Measurements from ENCODE around the gene SPDYE17. TPM values are rescaled to one million over a fixed set of nuclear protein-coding genes. Genes with fewer than 3 reads are reported as not detected.
"Not testable (repeated sequence)": the region's sequence is repeated elsewhere in the genome, so short reads cannot be mapped to it uniquely, and the experiment has no call there.

Gene SPDYE17
- total RNA-seq: not detected

GRCh38 chr7:77032261-77032660 is at the start of gene SPDYE17:
SPDYE17 (minus strand) TSS chr7:77032361; CDS start chr7:77030570, 1,791 bp downstream.
- POLR2A ChIA-PET, H3K4me1 Mint-ChIP-seq, H3K4me3 Mint-ChIP-seq: not testable (repeated sequence)

DNA sequence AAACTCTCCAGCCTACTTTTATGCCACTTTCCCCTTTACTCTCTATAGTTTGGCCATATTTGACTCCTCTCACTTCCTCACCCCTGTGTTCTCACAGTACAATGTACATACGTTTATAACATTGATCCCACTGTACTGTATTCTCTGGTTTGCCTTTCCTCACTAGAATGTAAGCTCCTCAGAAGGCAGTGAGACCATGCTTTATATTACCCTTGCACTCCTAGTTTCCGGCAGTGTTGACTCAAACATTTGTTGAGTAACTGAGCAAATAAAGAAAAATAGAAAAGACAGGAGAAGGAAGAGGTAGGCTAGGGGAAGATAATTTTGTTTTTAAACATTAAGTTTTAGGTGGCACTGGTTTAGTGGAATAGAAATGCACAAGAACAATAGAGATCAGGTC is 48.1 kb upstream of the SPDYE17 start:
- not testable (repeated sequence) for H3K27ac Mint-ChIP-seq; ATAC-seq (ENCODE audit: low read depth)

More at GRCh38 chr7:77032261-77032660, at the start of gene SPDYE17:
- H3K27me3 Mint-ChIP-seq; H3K27ac Mint-ChIP-seq; H3K9me3 Mint-ChIP-seq; ATAC-seq (ENCODE audit: low read depth); H3K36me3 Mint-ChIP-seq; DNase-seq: not testable (repeated sequence)

DNA sequence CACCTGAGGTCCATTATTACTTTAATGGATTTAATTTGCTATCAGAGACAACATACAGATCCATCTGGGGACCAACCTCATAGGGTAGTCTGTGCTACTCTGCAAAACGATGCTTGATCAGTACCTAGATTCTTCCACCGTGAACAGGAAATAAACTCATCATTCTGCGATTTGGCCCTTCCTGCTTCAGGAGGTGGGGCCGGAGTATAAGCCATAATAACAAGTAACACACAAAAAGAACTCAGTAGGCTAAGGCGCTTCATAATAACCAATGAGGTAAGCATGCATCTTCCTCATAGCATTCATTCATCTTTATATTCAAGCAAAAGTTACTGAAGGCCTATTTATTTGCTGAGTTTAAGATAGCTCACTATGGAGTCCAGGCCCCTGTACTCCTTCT is 47.5 kb upstream of the SPDYE17 start:
- H3K4me1 Mint-ChIP-seq; POLR2A ChIA-PET; ATAC-seq (ENCODE audit: low read depth); H3K4me3 Mint-ChIP-seq; H3K27ac Mint-ChIP-seq; H3K9me3 Mint-ChIP-seq; DNase-seq; H3K27me3 Mint-ChIP-seq; H3K36me3 Mint-ChIP-seq: not testable (repeated sequence)

More for the DNA sequence above, 48.1 kb upstream of the SPDYE17 start:
- H3K36me3 Mint-ChIP-seq, H3K4me1 Mint-ChIP-seq, DNase-seq, H3K4me3 Mint-ChIP-seq, POLR2A ChIA-PET, H3K9me3 Mint-ChIP-seq, H3K27me3 Mint-ChIP-seq: not testable (repeated sequence)

- DNase-seq; POLR2A ChIA-PET; H3K4me1 Mint-ChIP-seq; H3K4me3 Mint-ChIP-seq; ATAC-seq (ENCODE audit: low read depth); H3K27ac Mint-ChIP-seq; H3K9me3 Mint-ChIP-seq; H3K27me3 Mint-ChIP-seq: not testable (repeated sequence)
- H3K36me3 Mint-ChIP-seq: peaks cover 11% of the 10 kb centered on the region
Observed at GRCh38 chr7:77079112-77079511, 47.0 kb upstream of the SPDYE17 start.

DNA sequence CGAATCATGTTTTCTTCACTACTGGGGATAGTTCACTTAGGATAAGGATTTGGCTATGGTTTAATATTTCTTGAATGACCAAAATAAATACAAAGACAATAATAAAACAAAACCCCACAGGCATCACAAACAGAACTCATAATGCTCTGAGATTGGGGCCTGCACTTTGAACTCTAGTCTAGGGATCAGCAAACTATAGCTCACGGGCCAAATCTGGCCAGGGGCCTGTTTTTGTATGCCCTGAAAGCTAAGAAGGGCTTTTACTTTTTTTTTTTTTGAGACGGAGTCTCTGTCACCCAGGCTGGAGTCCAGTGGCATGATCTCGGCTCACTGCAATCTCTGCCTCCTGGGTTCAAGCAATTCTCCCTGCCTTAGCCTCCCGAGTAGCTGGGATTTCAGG is 44.9 kb upstream of the SPDYE17 start:
- H3K27me3 Mint-ChIP-seq; POLR2A ChIA-PET; H3K4me3 Mint-ChIP-seq; H3K9me3 Mint-ChIP-seq; DNase-seq; H3K4me1 Mint-ChIP-seq; H3K27ac Mint-ChIP-seq; ATAC-seq (ENCODE audit: low read depth): not testable (repeated sequence)
- H3K36me3 Mint-ChIP-seq: peaks cover 15% of the 10 kb centered on the region

- H3K4me3 Mint-ChIP-seq; H3K4me1 Mint-ChIP-seq; POLR2A ChIA-PET; H3K9me3 Mint-ChIP-seq; ATAC-seq (ENCODE audit: low read depth); H3K27me3 Mint-ChIP-seq; DNase-seq; H3K27ac Mint-ChIP-seq: not testable (repeated sequence)
- H3K36me3 Mint-ChIP-seq: peaks cover 26% of the 10 kb centered on the region
Observed at GRCh38 chr7:77074786-77075396, 42.7 kb upstream of the SPDYE17 start.

DNA sequence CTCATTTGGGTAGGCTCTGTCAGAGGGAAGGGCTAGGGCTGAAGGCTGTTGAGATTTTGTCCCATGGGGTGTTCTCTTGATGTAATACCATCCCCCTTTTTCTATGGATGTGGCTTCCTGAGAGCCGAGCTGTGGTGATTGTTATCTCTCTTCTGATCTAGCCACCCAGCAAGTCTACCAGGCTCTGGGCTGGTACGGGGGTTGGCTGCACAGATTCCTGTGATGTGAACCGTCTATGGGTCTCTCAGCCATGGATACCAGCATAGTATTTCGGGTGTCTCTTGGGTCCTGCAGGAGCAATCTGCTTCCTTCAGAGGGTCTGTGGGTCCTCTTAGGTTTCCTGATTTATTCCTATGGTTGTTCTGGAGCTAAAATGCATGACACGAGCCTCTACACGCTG is 38.9 kb upstream of the SPDYE17 start:
- H3K9me3 Mint-ChIP-seq; POLR2A ChIA-PET; ATAC-seq (ENCODE audit: low read depth); H3K4me3 Mint-ChIP-seq; DNase-seq; H3K27ac Mint-ChIP-seq; H3K27me3 Mint-ChIP-seq: not testable (repeated sequence)
- peaks cover 18% of the 10 kb centered on the region for H3K4me1 Mint-ChIP-seq
- peaks cover 32% of the 10 kb centered on the region for H3K36me3 Mint-ChIP-seq

- H3K4me3 Mint-ChIP-seq; H3K9me3 Mint-ChIP-seq; POLR2A ChIA-PET; DNase-seq; H3K27me3 Mint-ChIP-seq; H3K27ac Mint-ChIP-seq; ATAC-seq (ENCODE audit: low read depth): not testable (repeated sequence)
- peaks cover 12% of the 10 kb centered on the region for H3K4me1 Mint-ChIP-seq
- peaks cover 19% of the 10 kb centered on the region for H3K36me3 Mint-ChIP-seq
Observed at GRCh38 chr7:77065869-77066268, 33.7 kb upstream of the SPDYE17 start.

DNA sequence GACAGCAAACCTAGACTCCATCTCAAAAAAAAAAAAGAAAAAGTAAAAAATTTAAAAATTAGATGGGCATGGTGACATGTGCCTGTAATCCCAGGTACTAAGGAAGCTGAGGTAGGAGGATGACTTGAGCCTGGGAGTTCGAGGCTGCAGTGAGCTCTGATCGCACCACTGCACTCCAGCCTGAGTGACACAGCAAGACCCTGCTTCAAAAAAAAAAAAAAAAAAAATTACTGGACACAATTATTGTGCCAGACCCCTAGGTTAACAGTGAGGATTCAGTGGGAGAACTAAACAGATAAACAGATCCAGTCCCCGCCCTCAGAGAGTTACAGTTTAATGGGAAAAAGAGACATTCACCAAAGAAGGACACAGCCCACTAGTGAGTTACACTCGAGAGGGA is 31.6 kb upstream of the SPDYE17 start:
- H3K27me3 Mint-ChIP-seq, H3K27ac Mint-ChIP-seq: not testable (repeated sequence)

DNA sequence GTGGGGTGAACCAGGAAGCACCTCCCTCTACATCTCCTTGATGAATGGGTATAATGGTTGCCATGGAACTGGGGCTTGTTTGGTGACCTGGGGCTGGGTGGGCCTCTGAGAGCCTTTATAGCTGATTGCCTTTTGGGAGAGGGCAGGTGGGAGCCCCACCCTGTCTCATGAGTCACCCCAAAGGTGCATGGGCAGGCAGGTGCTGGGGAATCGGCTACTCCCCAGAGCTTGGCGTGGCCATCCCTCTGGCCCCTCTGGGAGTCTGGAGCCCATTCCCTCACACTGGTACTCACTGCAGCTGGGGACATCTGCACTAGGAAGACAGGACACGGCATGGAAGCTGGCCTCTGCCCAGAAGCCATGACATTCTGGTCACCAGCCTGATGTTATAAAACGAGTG is 30.4 kb upstream of the SPDYE17 start, which contains the start of gene SPDYE18:
TSS of gene SPDYE18 (minus strand) at position 2 of the 400 bp plus-strand sequence. CDS start 2,046 bp downstream, outside the sequence.
- ATAC-seq (ENCODE audit: low read depth); H3K27me3 Mint-ChIP-seq; DNase-seq; H3K9me3 Mint-ChIP-seq; POLR2A ChIA-PET; H3K4me3 Mint-ChIP-seq; H3K27ac Mint-ChIP-seq; H3K4me1 Mint-ChIP-seq; H3K36me3 Mint-ChIP-seq: not testable (repeated sequence)

More for the DNA sequence above, 31.6 kb upstream of the SPDYE17 start:
- H3K9me3 Mint-ChIP-seq; ATAC-seq (ENCODE audit: low read depth); H3K4me1 Mint-ChIP-seq; POLR2A ChIA-PET; DNase-seq; H3K36me3 Mint-ChIP-seq; H3K4me3 Mint-ChIP-seq: not testable (repeated sequence)

- H3K9me3 Mint-ChIP-seq; H3K4me1 Mint-ChIP-seq; H3K36me3 Mint-ChIP-seq; H3K27ac Mint-ChIP-seq; H3K4me3 Mint-ChIP-seq; ATAC-seq (ENCODE audit: low read depth); H3K27me3 Mint-ChIP-seq; DNase-seq; POLR2A ChIA-PET: not testable (repeated sequence)
Observed at GRCh38 chr7:77026349-77026748, 5.8 kb downstream of the SPDYE17 start.

GRCh38 chr7:77010074-77010680 is 22.0 kb downstream of the SPDYE17 start:
- H3K4me1 Mint-ChIP-seq; H3K9me3 Mint-ChIP-seq; H3K4me3 Mint-ChIP-seq; H3K27ac Mint-ChIP-seq; DNase-seq; POLR2A ChIA-PET; ATAC-seq (ENCODE audit: low read depth); H3K36me3 Mint-ChIP-seq; H3K27me3 Mint-ChIP-seq: not testable (repeated sequence)

DNA sequence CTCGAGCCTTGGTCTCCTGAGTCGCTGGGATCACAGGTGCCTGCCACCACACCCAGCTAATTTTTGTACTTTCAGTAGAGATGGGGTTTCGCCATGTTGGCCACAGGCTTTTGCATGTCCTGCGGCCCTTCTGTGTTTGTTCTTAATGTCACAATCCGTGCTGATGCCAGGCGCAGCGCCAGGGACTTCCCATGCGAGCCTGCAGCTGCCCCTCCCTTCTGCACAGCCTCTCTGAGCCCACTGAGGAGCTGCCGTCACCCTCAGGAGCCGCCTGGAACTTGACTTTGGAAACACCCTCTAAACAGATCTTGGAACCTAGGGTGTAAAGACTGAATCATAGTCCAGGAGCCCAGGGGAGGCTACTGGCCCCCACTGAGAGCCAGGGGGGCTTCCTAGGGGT is 24.2 kb downstream of the SPDYE17 start:
- H3K4me1 Mint-ChIP-seq; H3K9me3 Mint-ChIP-seq; DNase-seq; POLR2A ChIA-PET; H3K36me3 Mint-ChIP-seq; H3K27ac Mint-ChIP-seq; ATAC-seq (ENCODE audit: low read depth); H3K4me3 Mint-ChIP-seq; H3K27me3 Mint-ChIP-seq: not testable (repeated sequence)

Measured in activated naive CD8-positive, alpha-beta T cell treated with anti-CD3 and anti-CD28 coated beads, Interleukin-2, amount 10 ng/mL, durations not matched to agents 7 days and 5 days (primary cell).